GM20000 (cell line): ENCODE data around the gene TSHZ2.

Source experiments
- DNase-seq: peaks from one replicate; pipeline ENCODE4 v3.0.0; 2012; ENCODE audit warnings: low spot score
- CTCF ChIP-seq: IDR thresholded peaks from 2 replicates; pipeline ENCODE4 v1.5.1; 2012; ENCODE audit warnings: mild to moderate bottlenecking, control low read depth; ENCODE audit errors: extremely low read depth, missing control alignments

Gene TSHZ2

GRCh38 chr20:53037621-53038020, 65.5 kb downstream of the TSHZ2 start:
- no peak for TF ChIP-seq CTCF
- DNase-seq, result no peak

- TF ChIP-seq CTCF, result no peak
- DNase-seq, result no peak
These were observed 66.1 kb downstream of the TSHZ2 start for GRCh38 chr20:53038299-53038698.

GRCh38 chr20:53040693-53041589, 68.8 kb downstream of the TSHZ2 start:
- no peak for DNase-seq
- no peak for TF ChIP-seq CTCF

GRCh38 chr20:53042521-53042920, 70.4 kb downstream of the TSHZ2 start:
- DNase-seq, result no peak
- no peak for TF ChIP-seq CTCF

GRCh38 chr20:53044296-53044695, 72.1 kb downstream of the TSHZ2 start:
- no peak for TF ChIP-seq CTCF
- DNase-seq, result no peak

GRCh38 chr20:53045941-53046340, 73.8 kb downstream of the TSHZ2 start:
- no peak for DNase-seq
- TF ChIP-seq CTCF, result no peak

GRCh38 chr20:53047203-53047602, 75.0 kb downstream of the TSHZ2 start:
- TF ChIP-seq CTCF, result no peak
- DNase-seq, result no peak
